ENCODE results near the gene ZSWIM1.
"Not testable (repeated sequence)": the region's sequence is repeated elsewhere in the genome, so short reads cannot be mapped to it uniquely, and the experiment has no call there.

Gene ZSWIM1

GRCh38 chr20:45909817-45910669, 29.0 kb downstream of the ZSWIM1 start:
- no peak for FAIRE-seq

- no peak for FAIRE-seq
Measured at GRCh38 chr20:45910670-45911485, 29.9 kb downstream of the ZSWIM1 start.

- no peak for FAIRE-seq
Measured at GRCh38 chr20:45911486-45912343, 30.7 kb downstream of the ZSWIM1 start, which contains the start of gene PLTP. Gene PLTP (minus strand): TSS chr20:45912155. CDS start chr20:45911452, 703 bp downstream.

GRCh38 chr20:45912344-45912682, 31.3 kb downstream of the ZSWIM1 start:
- no peak for FAIRE-seq

GRCh38 chr20:45913116-45913515, 32.1 kb downstream of the ZSWIM1 start:
- FAIRE-seq = no peak

- no peak for FAIRE-seq
Measured at GRCh38 chr20:45917790-45918141, 36.7 kb downstream of the ZSWIM1 start.

- FAIRE-seq = no peak
Measured at GRCh38 chr20:45918182-45918737, 37.2 kb downstream of the ZSWIM1 start.

- no peak for FAIRE-seq
Measured at GRCh38 chr20:45918779-45919537, 37.9 kb downstream of the ZSWIM1 start.

GRCh38 chr20:45919542-45920399, 38.7 kb downstream of the ZSWIM1 start:
- no peak for FAIRE-seq

- FAIRE-seq = no peak
Measured at GRCh38 chr20:45920462-45921336, 39.7 kb downstream of the ZSWIM1 start.

GRCh38 chr20:45921337-45922189, 40.5 kb downstream of the ZSWIM1 start:
- FAIRE-seq = no peak

- no peak for FAIRE-seq
Measured at GRCh38 chr20:45924391-45925261, 43.6 kb downstream of the ZSWIM1 start.

- FAIRE-seq = no peak
Measured at GRCh38 chr20:45925821-45926506, 44.9 kb downstream of the ZSWIM1 start.

GRCh38 chr20:45926731-45927070, 45.7 kb downstream of the ZSWIM1 start:
- FAIRE-seq = no peak

GRCh38 chr20:45927071-45927878, 46.2 kb downstream of the ZSWIM1 start:
- FAIRE-seq = no peak

GRCh38 chr20:45931680-45932079, 50.7 kb downstream of the ZSWIM1 start:
- not testable (repeated sequence) for FAIRE-seq

Measured in colon (tissue), 2 donors.